Coronary artery (tissue), 2 donors: ENCODE data around the gene SINHCAF.
"Not testable (repeated sequence)": the region's sequence is repeated elsewhere in the genome, so short reads cannot be mapped to it uniquely, and the experiment has no call there.

ENCODE experiments used
- DNase-seq: peaks from one replicate; pipeline ENCODE4 v3.0.0-alpha.2; 2017; ENCODE audit warnings: low spot score
- H3K27ac ChIP-seq, 2 donors: fragments of 200-600 bp; sonication (generic); one replicate each; pipeline ENCODE4 v1.5.1; 2016 to 2019
- H3K4me3 ChIP-seq: fragments of 200-600 bp; sonication (generic); 2 replicates; pipeline ENCODE4 v1.5.1; 2016; ENCODE audit warnings: mild to moderate bottlenecking, moderate library complexity
- TF ChIP-seq, protein P1 (sequence below): fragments of 200-600 bp; sonication (generic); IDR thresholded peaks from one replicate; pipeline ENCODE4 v1.5.1; 2019; ENCODE audit warnings: antibody characterized with exemption

SINHCAF gene

DNA sequence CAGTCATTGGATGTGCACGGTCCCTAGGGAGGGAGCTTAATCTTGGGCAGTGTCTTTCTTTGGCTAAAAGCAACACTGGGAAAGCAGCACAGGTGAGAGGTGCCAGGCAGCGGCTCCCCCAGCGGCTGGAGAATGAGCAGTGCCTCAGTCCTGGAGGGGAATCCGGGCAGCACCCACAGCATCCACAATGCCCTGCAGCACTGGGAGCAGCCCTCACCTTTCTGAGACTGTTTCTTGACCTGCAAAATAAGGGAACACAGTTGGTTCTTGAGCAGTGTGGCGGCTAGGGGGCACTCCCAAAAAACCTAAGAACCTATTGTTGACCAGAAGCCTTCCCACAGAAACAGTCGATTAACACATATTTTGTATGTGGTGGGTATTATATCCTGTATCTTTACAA, 75.8 kb downstream of the SINHCAF start:
- Histone ChIP-seq H3K27ac (no peak overlapping the region), H3K4me3 (no peak overlapping the region)
- DNase-seq, result no peak
- TF ChIP-seq, protein P1, sequence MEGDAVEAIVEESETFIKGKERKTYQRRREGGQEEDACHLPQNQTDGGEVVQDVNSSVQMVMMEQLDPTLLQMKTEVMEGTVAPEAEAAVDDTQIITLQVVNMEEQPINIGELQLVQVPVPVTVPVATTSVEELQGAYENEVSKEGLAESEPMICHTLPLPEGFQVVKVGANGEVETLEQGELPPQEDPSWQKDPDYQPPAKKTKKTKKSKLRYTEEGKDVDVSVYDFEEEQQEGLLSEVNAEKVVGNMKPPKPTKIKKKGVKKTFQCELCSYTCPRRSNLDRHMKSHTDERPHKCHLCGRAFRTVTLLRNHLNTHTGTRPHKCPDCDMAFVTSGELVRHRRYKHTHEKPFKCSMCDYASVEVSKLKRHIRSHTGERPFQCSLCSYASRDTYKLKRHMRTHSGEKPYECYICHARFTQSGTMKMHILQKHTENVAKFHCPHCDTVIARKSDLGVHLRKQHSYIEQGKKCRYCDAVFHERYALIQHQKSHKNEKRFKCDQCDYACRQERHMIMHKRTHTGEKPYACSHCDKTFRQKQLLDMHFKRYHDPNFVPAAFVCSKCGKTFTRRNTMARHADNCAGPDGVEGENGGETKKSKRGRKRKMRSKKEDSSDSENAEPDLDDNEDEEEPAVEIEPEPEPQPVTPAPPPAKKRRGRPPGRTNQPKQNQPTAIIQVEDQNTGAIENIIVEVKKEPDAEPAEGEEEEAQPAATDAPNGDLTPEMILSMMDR, result no peak

DNA sequence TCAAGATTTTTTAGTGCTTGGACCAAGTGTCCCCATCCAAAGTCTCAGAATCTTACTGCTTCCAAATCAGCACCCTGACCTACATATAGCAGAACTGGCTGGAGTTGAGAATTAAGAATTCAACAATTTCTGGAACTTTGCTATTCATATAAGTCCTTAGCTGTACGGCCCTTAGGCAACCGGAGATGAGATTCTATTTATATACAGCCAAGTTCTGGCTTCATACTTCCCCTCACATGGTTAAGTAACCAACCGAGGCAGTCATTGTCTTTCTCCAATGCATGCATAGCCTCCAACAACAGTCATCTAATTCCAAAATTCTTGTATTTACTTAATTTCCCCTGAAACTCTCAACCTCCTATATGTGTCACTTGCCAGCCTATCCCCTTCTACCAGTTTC, 76.6 kb downstream of the SINHCAF start:
- Histone ChIP-seq H3K27ac (no peak overlapping the region), H3K4me3 (no peak overlapping the region)
- DNase-seq, result no peak
- TF ChIP-seq, protein P1, result no peak

DNA sequence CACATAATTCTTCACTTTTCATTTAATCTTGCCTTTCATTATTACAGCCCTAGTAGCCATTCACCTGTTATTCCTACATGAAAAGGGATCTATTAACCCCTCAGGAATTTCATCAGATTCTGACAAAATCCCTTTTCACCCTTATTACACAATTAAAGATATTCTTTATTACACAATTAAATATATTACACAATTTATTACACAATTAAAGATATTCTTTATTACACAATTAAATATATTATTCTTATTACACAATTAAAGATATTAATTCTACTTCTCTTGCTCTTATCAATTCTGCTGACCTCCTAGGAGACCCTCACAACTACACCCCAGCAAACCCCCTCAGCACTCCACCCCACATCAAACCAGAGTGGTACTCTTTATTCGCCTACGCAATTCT, 77.1 kb downstream of the SINHCAF start:
- Histone ChIP-seq H3K27ac (no peak overlapping the region), H3K4me3 (no peak overlapping the region)
- TF ChIP-seq, protein P1, result no peak
- DNase-seq, result no peak

DNA sequence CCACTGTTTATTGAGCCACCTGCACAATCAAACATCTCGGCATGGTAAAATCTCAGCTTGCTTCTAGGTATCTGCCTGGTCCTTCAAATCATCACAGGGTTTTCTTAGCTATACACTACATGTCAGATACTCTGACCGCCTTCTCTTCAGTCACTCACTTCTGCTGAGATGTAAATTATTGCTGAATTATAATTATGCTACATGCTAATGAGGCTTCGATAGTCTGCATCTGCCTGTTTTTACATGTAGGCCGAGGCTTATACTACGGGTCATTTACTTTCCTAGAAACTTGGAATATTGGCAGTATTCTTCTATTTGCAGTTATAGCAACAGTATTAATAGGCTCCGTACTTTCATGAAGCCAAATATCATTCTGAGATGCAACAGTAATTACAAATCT, 77.6 kb downstream of the SINHCAF start:
- H3K27ac ChIP-seq, result no peak overlapping the region
- no peak overlapping the region for H3K4me3 ChIP-seq
- TF ChIP-seq, protein P1, result no peak
- no peak for DNase-seq

DNA sequence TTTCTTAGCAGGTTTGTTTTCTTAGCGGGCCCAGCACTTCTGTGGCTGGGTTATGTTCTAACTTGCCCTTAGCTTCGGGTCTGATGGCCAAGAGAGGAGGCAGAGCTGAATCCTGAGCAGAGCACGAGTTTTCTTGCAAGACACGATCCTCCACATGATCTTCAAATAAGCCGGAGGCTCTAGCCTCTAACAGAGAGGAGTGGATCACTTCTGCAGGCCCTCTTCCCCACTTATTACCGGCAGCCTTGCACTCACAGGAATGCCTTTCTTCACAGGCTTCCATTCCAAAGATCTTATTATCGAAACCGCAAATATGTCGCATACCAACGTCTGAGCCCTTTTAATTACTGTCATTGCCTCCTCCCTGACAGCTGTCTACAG, 79.5 kb downstream of the SINHCAF start:
- DNase-seq, result no peak
- TF ChIP-seq, protein P1, result no peak
- Histone ChIP-seq H3K4me3 (no peak overlapping the region), H3K27ac (no peak overlapping the region)

DNA sequence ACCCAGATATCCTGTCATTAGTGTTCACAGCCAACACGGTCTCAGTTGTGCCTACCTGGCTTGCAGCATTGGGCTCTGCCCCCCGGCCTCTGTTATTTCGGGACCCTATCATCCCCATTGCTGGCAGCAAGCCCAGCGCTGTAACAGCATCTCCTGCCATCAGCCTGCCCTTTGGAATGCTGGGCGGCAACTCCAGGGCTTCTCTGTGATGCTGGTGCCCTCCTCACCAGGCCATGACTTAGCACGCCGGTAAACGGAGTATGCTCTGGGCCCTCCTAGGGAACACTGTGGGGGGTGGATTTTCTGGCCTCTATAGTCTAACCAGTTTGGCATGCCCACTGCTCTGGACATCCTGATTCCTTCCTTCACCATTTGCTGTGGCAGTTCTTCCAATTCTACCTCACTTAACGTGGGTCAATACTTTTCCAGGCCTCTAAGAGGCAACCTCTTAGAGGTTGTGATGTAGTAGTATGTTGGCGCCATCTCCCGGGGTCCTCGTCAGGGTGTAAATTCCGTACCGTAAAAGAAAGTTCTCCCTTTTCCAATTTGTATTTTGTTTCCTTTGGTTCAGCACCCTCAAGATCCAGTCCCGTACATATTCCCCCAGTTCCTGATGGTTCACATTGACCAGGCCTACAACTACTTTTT, 80.0 kb downstream of the SINHCAF start:
- no peak for DNase-seq

DNA sequence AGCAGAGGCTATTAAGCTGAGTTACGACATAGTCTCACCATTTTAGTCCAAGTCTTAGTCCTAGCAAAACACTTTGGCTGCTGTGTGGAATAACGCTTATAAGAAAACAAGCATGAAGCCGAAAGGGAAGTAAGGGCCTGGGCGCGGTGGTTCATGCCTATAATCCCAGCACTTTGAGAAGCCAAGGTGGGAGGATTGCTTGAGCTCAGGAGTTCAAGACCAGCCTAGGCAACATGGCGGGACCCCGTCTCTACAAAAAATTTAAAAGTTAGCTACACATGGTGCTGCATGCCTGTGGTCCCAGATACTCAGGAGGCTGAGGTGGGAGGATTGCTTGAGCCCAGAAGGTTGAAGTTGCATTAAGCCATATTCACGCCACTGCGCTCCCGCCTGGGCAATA, 83.5 kb downstream of the SINHCAF start:
- DNase-seq, result not testable (repeated sequence)

More for the DNA sequence above, 80.0 kb downstream of the SINHCAF start:
- Histone ChIP-seq H3K4me3 (no peak overlapping the region), H3K27ac (no peak overlapping the region)
- TF ChIP-seq, protein P1, result no peak

More for the DNA sequence above, 83.5 kb downstream of the SINHCAF start:
- not testable (repeated sequence) for H3K4me3 ChIP-seq, H3K27ac ChIP-seq
